NCI-H446 treated with DMSO at 0.1 percent for 48 hours (cell line): Measurements from ENCODE around the gene PTPN5.
"Not testable (repeated sequence)": the region's sequence is repeated elsewhere in the genome, so short reads cannot be mapped to it uniquely, and the experiment has no call there.

Experiments
- DNase-seq: peaks from one replicate; lab custom pipeline; 2025; lab: John Stamatoyannopoulos, UW

Gene PTPN5

GRCh38 chr11:18682466-18682865 is 109.1 kb downstream of the PTPN5 start:
- no peak for DNase-seq

GRCh38 chr11:18681949-18682348 is 109.6 kb downstream of the PTPN5 start:
- not testable (repeated sequence) for DNase-seq
